ENCODE results near the gene CYP2J2. TPM values are rescaled to one million over a fixed set of nuclear protein-coding genes. Genes with fewer than 3 reads are reported as not detected.

Gene CYP2J2
- polyA plus RNA-seq, 1 donor from 2014 or later = not detected

DNA sequence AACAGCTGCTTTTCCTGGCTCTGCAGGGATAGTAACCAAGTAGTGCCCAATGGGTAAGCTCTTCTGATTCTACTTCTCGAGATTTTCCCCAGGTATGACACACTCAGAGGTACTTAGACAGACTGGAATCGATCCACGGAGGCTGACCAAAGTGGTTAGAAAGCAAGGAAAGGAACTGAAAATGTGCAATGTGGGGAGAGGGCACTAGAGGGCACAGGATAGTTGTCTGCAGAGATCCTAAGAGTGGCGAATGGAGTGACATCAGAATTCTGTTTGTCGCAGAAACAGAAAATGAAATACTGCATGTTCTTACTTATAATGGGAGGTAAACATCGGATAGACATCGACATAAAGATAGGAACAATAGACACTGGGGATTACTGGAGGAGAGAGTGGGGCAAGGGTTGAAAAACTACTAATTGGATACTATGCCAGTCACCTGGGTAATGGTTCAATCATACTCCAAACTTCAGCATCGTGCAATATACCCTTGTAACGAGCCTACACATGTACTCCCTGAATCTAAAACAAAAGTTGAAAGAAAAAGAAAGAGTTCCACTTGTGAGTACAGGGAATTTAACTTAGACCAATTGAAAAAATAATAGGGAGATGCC, 23.3 kb downstream of the CYP2J2 start:
- no peaks in the 10 kb centered on the region for H3K27me3 ChIP-seq (ENCODE audit: insufficient read depth, low read depth, low read length)
- peak overlapping the region; percentile 7 for H3K27ac ChIP-seq (ENCODE audit: low read length)
- H2AFZ ChIP-seq (ENCODE audit: low read depth, low read length) = no peak overlapping the region
- no peaks in the 10 kb centered on the region for H3K9me2 ChIP-seq (ENCODE audit: insufficient read depth, low read length)
- no peak overlapping the region for H3K9ac ChIP-seq (ENCODE audit: low read length)
- no peak overlapping the region for H3K4me2 ChIP-seq (ENCODE audit: low read length)
- H3K4me3 ChIP-seq (ENCODE audit: low read length) = peak overlapping the region; percentile 16
- H3K79me2 ChIP-seq (replicated peaks; ENCODE audit: insufficient read depth, low read length) = no peaks in the 10 kb centered on the region
- H3F3A ChIP-seq (ENCODE audit: insufficient read depth, low read length, poor library complexity, severe bottlenecking) = no peaks in the 10 kb centered on the region
- H3K36me3 ChIP-seq (ENCODE audit: insufficient read depth, low read length) = no peaks in the 10 kb centered on the region
- TF ChIP-seq SMC3 (conservative IDR thresholded peaks at IDR 0.05; ENCODE audit: poor library complexity) (peak; percentile 59), EZH2 (IDR thresholded peaks at IDR 0.05; ENCODE audit: borderline replicate concordance, insufficient read depth, low read length, poor library complexity, severe bottlenecking) (no peak), POLR2AphosphoS5 (IDR thresholded peaks at IDR 0.05) (no peak), TAF1 (IDR thresholded peaks at IDR 0.05; ENCODE audit: low read depth) (no peak), RAD21 (conservative IDR thresholded peaks at IDR 0.05) (peak; percentile 57)
- TF ChIP-seq, protein P1, sequence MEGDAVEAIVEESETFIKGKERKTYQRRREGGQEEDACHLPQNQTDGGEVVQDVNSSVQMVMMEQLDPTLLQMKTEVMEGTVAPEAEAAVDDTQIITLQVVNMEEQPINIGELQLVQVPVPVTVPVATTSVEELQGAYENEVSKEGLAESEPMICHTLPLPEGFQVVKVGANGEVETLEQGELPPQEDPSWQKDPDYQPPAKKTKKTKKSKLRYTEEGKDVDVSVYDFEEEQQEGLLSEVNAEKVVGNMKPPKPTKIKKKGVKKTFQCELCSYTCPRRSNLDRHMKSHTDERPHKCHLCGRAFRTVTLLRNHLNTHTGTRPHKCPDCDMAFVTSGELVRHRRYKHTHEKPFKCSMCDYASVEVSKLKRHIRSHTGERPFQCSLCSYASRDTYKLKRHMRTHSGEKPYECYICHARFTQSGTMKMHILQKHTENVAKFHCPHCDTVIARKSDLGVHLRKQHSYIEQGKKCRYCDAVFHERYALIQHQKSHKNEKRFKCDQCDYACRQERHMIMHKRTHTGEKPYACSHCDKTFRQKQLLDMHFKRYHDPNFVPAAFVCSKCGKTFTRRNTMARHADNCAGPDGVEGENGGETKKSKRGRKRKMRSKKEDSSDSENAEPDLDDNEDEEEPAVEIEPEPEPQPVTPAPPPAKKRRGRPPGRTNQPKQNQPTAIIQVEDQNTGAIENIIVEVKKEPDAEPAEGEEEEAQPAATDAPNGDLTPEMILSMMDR (IDR thresholded peaks at IDR 0.05; ENCODE audit: poor library complexity, severe bottlenecking) = peak; percentile 69
- TF ChIP-seq, protein P2, sequence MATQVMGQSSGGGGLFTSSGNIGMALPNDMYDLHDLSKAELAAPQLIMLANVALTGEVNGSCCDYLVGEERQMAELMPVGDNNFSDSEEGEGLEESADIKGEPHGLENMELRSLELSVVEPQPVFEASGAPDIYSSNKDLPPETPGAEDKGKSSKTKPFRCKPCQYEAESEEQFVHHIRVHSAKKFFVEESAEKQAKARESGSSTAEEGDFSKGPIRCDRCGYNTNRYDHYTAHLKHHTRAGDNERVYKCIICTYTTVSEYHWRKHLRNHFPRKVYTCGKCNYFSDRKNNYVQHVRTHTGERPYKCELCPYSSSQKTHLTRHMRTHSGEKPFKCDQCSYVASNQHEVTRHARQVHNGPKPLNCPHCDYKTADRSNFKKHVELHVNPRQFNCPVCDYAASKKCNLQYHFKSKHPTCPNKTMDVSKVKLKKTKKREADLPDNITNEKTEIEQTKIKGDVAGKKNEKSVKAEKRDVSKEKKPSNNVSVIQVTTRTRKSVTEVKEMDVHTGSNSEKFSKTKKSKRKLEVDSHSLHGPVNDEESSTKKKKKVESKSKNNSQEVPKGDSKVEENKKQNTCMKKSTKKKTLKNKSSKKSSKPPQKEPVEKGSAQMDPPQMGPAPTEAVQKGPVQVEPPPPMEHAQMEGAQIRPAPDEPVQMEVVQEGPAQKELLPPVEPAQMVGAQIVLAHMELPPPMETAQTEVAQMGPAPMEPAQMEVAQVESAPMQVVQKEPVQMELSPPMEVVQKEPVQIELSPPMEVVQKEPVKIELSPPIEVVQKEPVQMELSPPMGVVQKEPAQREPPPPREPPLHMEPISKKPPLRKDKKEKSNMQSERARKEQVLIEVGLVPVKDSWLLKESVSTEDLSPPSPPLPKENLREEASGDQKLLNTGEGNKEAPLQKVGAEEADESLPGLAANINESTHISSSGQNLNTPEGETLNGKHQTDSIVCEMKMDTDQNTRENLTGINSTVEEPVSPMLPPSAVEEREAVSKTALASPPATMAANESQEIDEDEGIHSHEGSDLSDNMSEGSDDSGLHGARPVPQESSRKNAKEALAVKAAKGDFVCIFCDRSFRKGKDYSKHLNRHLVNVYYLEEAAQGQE (IDR thresholded peaks at IDR 0.05; ENCODE audit: borderline replicate concordance) = no peak
- no peaks in the 10 kb centered on the region for H3K9me3 ChIP-seq (ENCODE audit: low read length)
- H4K20me1 ChIP-seq (ENCODE audit: insufficient read depth) = no peaks in the 10 kb centered on the region

DNA sequence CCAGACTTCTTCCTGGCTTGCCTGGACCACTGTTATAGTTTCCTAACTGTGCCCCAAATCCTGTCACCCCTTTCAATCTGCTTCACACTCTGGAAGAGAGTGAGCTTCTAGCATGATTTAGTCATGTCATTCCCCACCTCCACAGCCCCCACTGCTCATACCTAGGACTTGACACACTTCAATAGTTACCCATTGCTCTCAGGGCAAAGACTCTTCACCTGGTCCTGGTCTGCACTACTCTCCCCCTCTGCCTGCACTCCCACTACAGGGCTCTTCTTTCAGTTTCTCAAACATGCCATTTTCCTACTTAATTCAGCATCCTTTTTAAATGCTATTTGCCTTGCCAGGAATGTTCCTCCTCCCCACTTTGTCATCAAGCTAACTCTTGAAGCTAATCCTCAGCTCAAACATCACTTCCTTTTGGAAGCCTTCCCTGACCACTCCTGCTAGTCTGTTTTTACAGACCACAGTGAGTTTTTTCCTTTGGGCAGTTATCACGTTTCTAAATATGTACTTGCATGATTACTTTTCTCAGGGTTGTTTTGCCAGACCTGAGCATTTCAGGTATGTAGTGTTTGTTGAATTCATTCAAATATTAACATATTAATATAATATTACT, 24.7 kb downstream of the CYP2J2 start:
- Histone ChIP-seq H2AFZ (ENCODE audit: low read depth, low read length) (no peak overlapping the region), H3K4me3 (ENCODE audit: low read length) (no peak overlapping the region), H3F3A (ENCODE audit: insufficient read depth, low read length, poor library complexity, severe bottlenecking) (no peaks in the 10 kb centered on the region), H4K20me1 (ENCODE audit: insufficient read depth) (no peaks in the 10 kb centered on the region), H3K9ac (ENCODE audit: low read length) (no peak overlapping the region), H3K36me3 (ENCODE audit: insufficient read depth, low read length) (no peaks in the 10 kb centered on the region), H3K4me2 (ENCODE audit: low read length) (no peak overlapping the region), H3K27ac (ENCODE audit: low read length) (no peak overlapping the region), H3K79me2 (replicated peaks; ENCODE audit: insufficient read depth, low read length) (no peaks in the 10 kb centered on the region), H3K9me2 (ENCODE audit: insufficient read depth, low read length) (no peaks in the 10 kb centered on the region), H3K9me3 (ENCODE audit: low read length) (no peaks in the 10 kb centered on the region), H3K27me3 (ENCODE audit: insufficient read depth, low read depth, low read length) (no peaks in the 10 kb centered on the region)
- TF ChIP-seq MXI1 (conservative IDR thresholded peaks at IDR 0.05; ENCODE audit: poor library complexity, severe bottlenecking) (no peak), POLR2AphosphoS5 (IDR thresholded peaks at IDR 0.05) (no peak), TAF1 (IDR thresholded peaks at IDR 0.05; ENCODE audit: low read depth) (no peak), EZH2 (IDR thresholded peaks at IDR 0.05; ENCODE audit: borderline replicate concordance, insufficient read depth, low read length, poor library complexity, severe bottlenecking) (no peak), SMC3 (conservative IDR thresholded peaks at IDR 0.05; ENCODE audit: poor library complexity) (no peak), RAD21 (conservative IDR thresholded peaks at IDR 0.05) (no peak), EP300 (conservative IDR thresholded peaks at IDR 0.05; ENCODE audit: poor library complexity, severe bottlenecking) (no peak)
- TF ChIP-seq, protein P1 (IDR thresholded peaks at IDR 0.05; ENCODE audit: poor library complexity, severe bottlenecking) = no peak
- TF ChIP-seq, protein P2 (IDR thresholded peaks at IDR 0.05; ENCODE audit: borderline replicate concordance) = no peak

All from neural cell (in vitro differentiated cells).